Heart left ventricle (tissue), 16 donors: ENCODE measurements around the gene TLE1. TPM values are rescaled to one million over a fixed set of nuclear protein-coding genes. Genes with fewer than 3 reads are reported as not detected.

Source experiments
- ATAC-seq, 4 donors: fragments of 200-7000 bp; cut with Tn5 transposase; one replicate each; pipeline ENCODE4 v1.9.1; 2020 to 2022; ENCODE audit warnings: moderate library complexity in 4 of 4, mild to moderate bottlenecking in 3 of 4, moderate number of reproducible peaks in 1 of 4
- DNase-seq, 5 donors: peaks; one replicate each; pipeline ENCODE4 v3.0.0-alpha.2; 2020
- H3K27ac ChIP-seq, 12 donors: fragments of 200-600 bp; sonication (generic) in 4 of 12; one replicate each; pipeline versions ENCODE4 v1.5.0 to v1.8.0; 2016 to 2022; ENCODE audit warnings: mild to moderate bottlenecking in 2 of 12
- H3K27me3 ChIP-seq, 9 donors: fragments of 200-600 bp; sonication (generic) in 2 of 9; one replicate each; pipeline versions ENCODE4 v1.5.1 to v1.8.0; 2016 to 2022; ENCODE audit warnings: mild to moderate bottlenecking in 3 of 9
- H3K36me3 ChIP-seq, 9 donors: fragments of 200-600 bp; sonication (generic) in 2 of 9; one replicate each; pipeline versions ENCODE4 v1.5.0 to v1.8.0; 2018 to 2022; ENCODE audit warnings: mild to moderate bottlenecking in 2 of 9
- H3K4me1 ChIP-seq, 12 donors: fragments of 200-600 bp; sonication (generic) in 4 of 12; one replicate each; pipeline versions ENCODE4 v1.5.0 to v1.8.0; 2016 to 2022; ENCODE audit warnings: mild to moderate bottlenecking in 3 of 12
- H3K4me3 ChIP-seq, 12 donors: fragments of 200-600 bp; sonication (generic) in 4 of 12; one replicate each; pipeline versions ENCODE4 v1.5.0 to v1.8.0; 2017 to 2022; ENCODE audit warnings: mild to moderate bottlenecking in 9 of 12, moderate library complexity in 4 of 12
- H3K9me3 ChIP-seq, 12 donors: fragments of 200-600 bp; sonication (generic) in 4 of 12; one replicate each; pipeline versions ENCODE4 v1.5.0 to v1.8.0; 2016 to 2022; ENCODE audit warnings: mild to moderate bottlenecking in 1 of 12
- CTCF ChIP-seq, 12 donors: fragments of 200-600 bp; sonication (generic) in 4 of 12; IDR thresholded peaks; one replicate each; pipeline versions ENCODE4 v1.5.0 to v1.8.0; 2018 to 2022; ENCODE audit warnings: antibody characterized with exemption in 12 of 12, mild to moderate bottlenecking in 5 of 12
- POLR2A ChIP-seq, 2 donors: fragments of 450-650 bp; IDR thresholded peaks; one replicate each; pipeline ENCODE4 v1.6.1; 2017; ENCODE audit warnings: antibody characterized with exemption in 2 of 2, mild to moderate bottlenecking in 2 of 2, moderate library complexity in 2 of 2
- WGBS, 4 donors: extraction: QIAGEN DNeasy Blood & Tissue Kit in 2 of 4; methylation state at CpG; one replicate each; pipeline versions ENCODE4 v1.1.5 to v1.1.7; 2013 to 2018; 5-methylcytosine and 5-hydroxymethylcytosine counted together
- intact Hi-C, 10 donors: fragments of 100-400 bp; cut with DNase I; formaldehyde crosslinking; loops; one replicate each; pipeline versions ENCODE4 v1.11.1 to v1.14.2; 2022
- polyA plus RNA-seq, 2 donors: library from polyadenylated mRNA; stranded (reverse); fragments of 200-250 nt; gene quantifications; one replicate each; pipeline ENCODE4 v1.2.3, GENCODE V29; 2013
- total RNA-seq, 9 donors: library from RNA; depleted of rRNA in 2 of 9; stranded (reverse); fragments of >200 nt in 2 of 9; fragmentation: NEBNext Ultra II Directional in 3 of 9; extraction: Animal tissue kit (Norgen Biotek cat#: 25700) in 3 of 9; gene quantifications; one replicate each; pipeline versions ENCODE4 v1.1.0 to v1.2.4, GENCODE V29; 2016 to 2023
- donor health status: ischemic (EF 13 %, LVEDD 7.1; RV severe dilation, severe dysfunction).
- donor health status: healthy with polysubstance abuse.
- donor health status: DM: no; HTN: yes; CAD: no.
- donor health status: DM: no; HTN: no; CAD: no.
- donor health status: ischemic (EF 25% LVEDD 6.9; RV normal size, moderate dysfunction).
- donor health status: ischemic (EF 25% LVEDD 5.7; RV mildly dilated, moderate dysfunction).
- donor health status: healthy.
- donor health status: DM: yes; HTN: yes; CAD: no.
- donor health status: ischemic (EF 35%, LVEDD 5.7; RV mildly dilated, moderate dysfunction).
- donor health status: nonischemic (EF 11% LVEDD 7.7; RV severe dilation, severe dysfunction).
- donor health status: DM: yes; HTN: yes; CAD: no.
- donor health status: PGD.
- donor health status: ischemic (EF 29% LVEDD 5.4; RV normal size, mild dysfunction).
- donor health status: nonischemic (EF 23%, LVEDD 6.1; RV moderate dilation, normal function).

Gene TLE1
- total and polyA plus RNA-seq, 11 donors, result 6.2 to 25.4 (median 9.8) TPM

GRCh38 chr9:81631218-81631745, 58.1 kb downstream of the TLE1 start:
- intact Hi-C loops, result no loop called here
- Histone ChIP-seq H3K27me3 (no peaks in the 10 kb centered on the region), H3K4me3 (no peak overlapping the region), H3K4me1 (peaks cover 0 to 5% (median 0%) of the 10 kb centered on the region in 12 donors), H3K9me3 (no peaks in the 10 kb centered on the region), H3K36me3 (peaks cover 0 to 32% (median 5%) of the 10 kb centered on the region in 9 donors), H3K27ac (no peak overlapping the region)
- TF ChIP-seq CTCF (IDR thresholded peaks at IDR 0.05) (no peak), POLR2A (IDR thresholded peaks at IDR 0.05) (no peak)
- DNase-seq (no peak), ATAC-seq (no peak)
- WGBS, 4 donors, result 89 to 96% (median 90%) methylated on average over 7 of the region's 7 CpGs

- H3K9me3 ChIP-seq, result no peaks in the 10 kb centered on the region
- H3K4me1 ChIP-seq, result no peaks in the 10 kb centered on the region
- peaks cover 0 to 32% (median 5%) of the 10 kb centered on the region in 9 donors for H3K36me3 ChIP-seq
- DNase-seq (no peak), ATAC-seq (no peak)
- TF ChIP-seq CTCF (IDR thresholded peaks at IDR 0.05), result no peak
- no peak for TF ChIP-seq POLR2A (IDR thresholded peaks at IDR 0.05)
- H3K4me3 ChIP-seq, result no peak overlapping the region
- H3K27ac ChIP-seq, result no peak overlapping the region
- intact Hi-C loops, result loop anchor here in 1 of 10 donors (10.0 kb wide), 1 partner anchor 75 kb away; no protein-coding TSS in a partner anchor
- no peaks in the 10 kb centered on the region for H3K27me3 ChIP-seq
- WGBS, 4 donors, result 90 to 98% (median 95%) methylated on average over 2 of the region's 2 CpGs
Measured at GRCh38 chr9:81629440-81629839, 59.9 kb downstream of the TLE1 start.

GRCh38 chr9:81628897-81629296, 60.5 kb downstream of the TLE1 start:
- no peaks in the 10 kb centered on the region for H3K27me3 ChIP-seq
- H3K27ac ChIP-seq, result no peak overlapping the region
- no peaks in the 10 kb centered on the region for H3K9me3 ChIP-seq
- WGBS, 4 donors, result 93 to 97% (median 96%) methylated on average over 5 of the region's 5 CpGs
- peaks cover 0 to 32% (median 5%) of the 10 kb centered on the region in 9 donors for H3K36me3 ChIP-seq
- intact Hi-C loops, result loop anchor here in 1 of 10 donors (10.0 kb wide), 1 partner anchor 74 kb away; no protein-coding TSS in a partner anchor
- DNase-seq, result no peak
- no peak for ATAC-seq
- TF ChIP-seq POLR2A (IDR thresholded peaks at IDR 0.05) (no peak), CTCF (IDR thresholded peaks at IDR 0.05) (no peak)
- no peak overlapping the region for H3K4me3 ChIP-seq
- no peaks in the 10 kb centered on the region for H3K4me1 ChIP-seq

- WGBS, 4 donors, result 86 to 94% (median 91%) methylated on average over 3 of the region's 3 CpGs
- Histone ChIP-seq H3K27ac (no peak overlapping the region), H3K4me3 (no peak overlapping the region), H3K27me3 (no peaks in the 10 kb centered on the region), H3K9me3 (no peaks in the 10 kb centered on the region), H3K36me3 (peaks cover 0 to 27% (median 5%) of the 10 kb centered on the region in 9 donors), H3K4me1 (no peaks in the 10 kb centered on the region)
- ATAC-seq, result no peak
- intact Hi-C loops, result loop anchor here in 1 of 10 donors (10.0 kb wide), 1 partner anchor 73 kb away; no protein-coding TSS in a partner anchor
- no peak for DNase-seq
- no peak for TF ChIP-seq CTCF (IDR thresholded peaks at IDR 0.05)
- no peak for TF ChIP-seq POLR2A (IDR thresholded peaks at IDR 0.05)
Measured at GRCh38 chr9:81627481-81627880, 61.9 kb downstream of the TLE1 start.
